Measurements from ENCODE around the gene PSMA6. TPM values are rescaled to one million over a fixed set of nuclear protein-coding genes. Genes with fewer than 3 reads are reported as not detected.
"Not testable (repeated sequence)": the region's sequence is repeated elsewhere in the genome, so short reads cannot be mapped to it uniquely, and the experiment has no call there.

The PSMA6 gene
- polyA plus RNA-seq, 2 of the 4 experiments (the other 2 are of a cell fraction), result 369 to 395 TPM

DNA sequence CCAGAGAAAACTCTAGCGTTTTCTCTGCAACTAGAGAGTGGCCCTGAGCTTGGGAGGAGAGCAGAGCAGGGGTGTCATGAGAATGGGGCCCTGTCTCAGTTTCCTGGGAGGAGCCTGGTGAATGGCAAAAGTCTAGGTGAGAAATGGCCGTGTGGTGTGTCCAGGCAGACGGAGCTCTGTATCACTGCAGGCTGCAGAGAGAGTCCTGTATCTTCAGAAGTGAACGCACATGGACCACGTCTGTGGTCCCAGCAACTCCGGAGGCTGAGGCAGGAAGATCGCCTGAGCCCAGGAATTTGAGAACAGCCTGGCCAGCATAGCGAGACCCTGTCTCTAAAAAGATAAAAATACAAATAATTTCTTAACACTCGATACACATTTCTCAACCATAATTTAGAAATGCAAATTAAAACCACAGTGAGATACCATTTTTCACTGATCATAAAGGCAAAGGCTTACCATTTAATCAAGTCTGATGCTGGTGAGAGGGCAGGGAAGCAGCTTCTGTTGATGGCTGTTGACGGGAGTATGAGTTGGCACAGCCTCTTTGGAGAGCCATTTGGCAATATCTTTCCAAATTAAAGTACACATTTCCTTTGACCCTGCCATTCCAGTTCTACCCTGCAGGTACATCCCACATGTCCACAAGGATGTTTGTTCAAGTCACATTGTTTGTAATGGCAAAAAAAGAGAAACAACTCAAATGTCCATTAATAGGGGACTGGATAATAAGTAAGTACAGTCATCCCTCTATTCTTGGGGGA lies 61.4 kb downstream of the PSMA6 start:
- POLR2A ChIA-PET, result no interaction called here
- Histone ChIP-seq H3K4me1 (peaks cover 43% of the 10 kb centered on the region), H3K9me3 (no peaks in the 10 kb centered on the region), H3K4me3 (no peak overlapping the region), H3K27ac (peak overlapping the region; percentile 49 to 60; a peak in 5 of 6 replicates), H3K4me2 (peak overlapping the region; percentile 25)
- FAIRE-seq (no peak), DNase-seq (ENCODE audit: low read depth in 1 of 2, low spot score in 1 of 2) (peak in 1 of 2 experiments; percentile 57), ATAC-seq (peak; percentile 30 to 54; a peak in 4 of 6 replicates)
- CTCF ChIA-PET, result no interaction called here
- TF ChIP-seq CEBPB (IDR thresholded peaks at IDR 0.05) (peak in 1 of 2 experiments; percentile 43; a peak in 1 of 4 replicates), KDM5A (IDR thresholded peaks at IDR 0.05) (no peak)
- WGBS (ENCODE audit: missing lambda C conversion rate), result 61% methylated on average over 10 of the region's 10 CpGs

DNA sequence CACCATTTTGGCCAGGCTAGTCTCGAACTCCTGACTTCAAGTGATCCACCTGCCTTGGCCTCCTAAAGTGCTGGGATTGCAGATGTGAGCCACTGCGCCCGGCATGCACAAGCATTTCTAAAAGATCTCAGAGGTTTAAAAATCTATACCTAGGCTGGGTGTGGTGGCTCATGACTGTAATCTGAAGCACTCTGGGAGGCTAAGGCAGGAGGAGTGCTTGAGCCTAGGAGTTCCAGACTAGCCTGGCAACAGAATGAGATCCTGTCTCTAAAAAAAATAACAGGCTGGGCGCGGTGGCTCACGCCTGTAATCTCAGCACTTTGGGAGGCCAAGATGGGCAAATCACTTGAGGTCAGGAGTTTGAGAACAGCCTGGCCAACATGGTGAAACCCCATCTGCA lies 63.1 kb downstream of the PSMA6 start:
- ATAC-seq; DNase-seq (ENCODE audit: low read depth in 1 of 2, low spot score in 1 of 2); POLR2A ChIA-PET; H3K9me3 ChIP-seq; FAIRE-seq; H3K4me3 ChIP-seq: not testable (repeated sequence)
- 85% methylated on average over 6 of the region's 6 CpGs for WGBS (ENCODE audit: missing lambda C conversion rate)
- Histone ChIP-seq H3K27ac (peak overlapping the region; percentile 73 to 74), H3K4me2 (peak overlapping the region; percentile 74; the same call in 1 of the 3 replicates), H3K4me1 (peaks cover 43% of the 10 kb centered on the region)
- CTCF ChIA-PET, result interaction anchor here (0.6 kb wide), 1 partner anchor 60 kb away, joined by 4 read pairs; no protein-coding TSS in a partner anchor

DNA sequence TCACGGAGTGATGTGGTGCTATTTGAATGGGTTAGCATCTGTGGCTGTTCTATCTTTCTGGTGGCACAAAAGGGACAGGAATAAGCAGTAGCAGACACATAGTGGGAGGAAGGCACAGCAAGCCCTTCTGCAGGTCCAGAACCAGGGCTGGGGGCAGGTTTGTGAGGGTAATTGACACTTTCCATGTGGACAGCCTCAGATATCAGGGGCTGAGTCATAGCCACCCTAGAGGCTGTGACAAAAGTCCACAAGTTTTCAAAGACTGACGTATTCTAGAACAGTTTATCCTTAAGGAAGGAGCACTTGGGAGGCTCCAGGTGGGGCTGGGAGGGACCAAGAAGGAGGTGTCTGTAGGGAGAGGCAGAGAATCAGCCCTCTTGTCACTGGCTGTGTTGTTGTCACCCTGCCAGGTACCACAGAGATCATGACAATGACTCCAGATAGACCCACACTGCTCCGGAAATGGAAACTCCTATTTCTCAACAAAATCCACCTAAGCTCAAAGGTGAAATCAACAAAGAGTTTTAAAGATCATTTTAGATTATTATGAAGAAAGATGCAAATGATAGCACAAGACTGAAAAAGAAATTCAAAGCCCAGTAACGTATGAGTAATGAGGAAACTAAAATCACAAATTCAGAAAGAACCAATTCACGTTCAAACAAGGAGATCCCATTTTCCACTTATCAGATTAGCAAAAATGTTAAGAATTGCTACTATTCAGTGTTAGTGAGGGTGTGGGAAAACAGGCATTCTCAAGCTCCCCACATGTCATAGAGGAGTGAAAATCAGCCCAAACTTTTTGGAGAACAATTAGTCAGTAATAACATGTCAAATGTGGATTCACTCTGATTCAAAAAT lies 64.0 kb downstream of the PSMA6 start:
- Histone ChIP-seq H3K27ac (peak overlapping the region; percentile 73 to 74), H3K4me1 (peaks cover 43% of the 10 kb centered on the region), H3K9me3 (no peaks in the 10 kb centered on the region), H3K4me3 (no peak overlapping the region), H3K4me2 (peak overlapping the region; percentile 74)
- WGBS (ENCODE audit: missing lambda C conversion rate), result 29% methylated on average over 5 of the region's 5 CpGs
- DNase-seq (ENCODE audit: low read depth in 1 of 2, low spot score in 1 of 2) (peak in 1 of 2 experiments; percentile 68), ATAC-seq (peak; percentile 61 to 72), FAIRE-seq (no peak)
- ChIA-PET CTCF (no interaction called here), POLR2A (interaction anchor here (1.0 to 1.2 kb wide), 3 partner anchors 19 to 64 kb away, joined by 3 to 4 read pairs (median 4); partner anchors contain the start of genes NFKBIA and PSMA6)
- TF ChIP-seq GATA3 (IDR thresholded peaks at IDR 0.05; ENCODE audit: borderline replicate concordance) (peak; percentile 33; the same call in 1 of the 2 replicates), ESRRA (IDR thresholded peaks at IDR 0.05; ENCODE audit: borderline replicate concordance, low read length) (no peak), FOSL2 (IDR thresholded peaks at IDR 0.05) (no peak), FOSL2 (CRISPR knock-in tag; IDR thresholded peaks at IDR 0.05) (0 out of 2 replicates have a peak, but pooled peaks have one; percentile 3), JUNB (IDR thresholded peaks at IDR 0.05) (0 out of 2 replicates have a peak, but pooled peaks have one; percentile 19)

DNA sequence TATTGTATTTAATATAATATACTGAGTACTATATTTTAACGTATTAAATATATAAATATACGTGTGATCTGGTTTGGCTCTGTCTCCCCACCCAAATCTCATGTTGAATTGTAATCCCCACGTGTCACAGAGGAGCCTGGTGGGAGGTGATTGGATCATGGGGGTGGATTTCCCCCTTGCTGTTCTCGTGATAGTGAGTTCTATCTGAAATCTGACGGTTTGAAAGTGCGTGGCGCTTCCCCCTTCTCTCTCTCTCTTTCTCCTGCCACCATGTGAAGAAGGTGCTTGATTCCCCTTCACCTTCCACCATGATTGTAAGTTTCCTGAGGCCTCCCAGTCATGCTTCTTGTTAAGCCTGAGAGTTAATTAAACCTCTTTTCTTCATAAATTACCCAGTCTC lies 67.5 kb downstream of the PSMA6 start:
- ATAC-seq; H3K4me3 ChIP-seq; H3K4me2 ChIP-seq; POLR2A ChIA-PET; DNase-seq (ENCODE audit: low read depth in 1 of 2, low spot score in 1 of 2); H3K27ac ChIP-seq; FAIRE-seq; H3K9me3 ChIP-seq; CTCF ChIA-PET: not testable (repeated sequence)
- 84% methylated on average over 7 of the region's 7 CpGs for WGBS (ENCODE audit: missing lambda C conversion rate)
- peaks cover 22% of the 10 kb centered on the region for H3K4me1 ChIP-seq

DNA sequence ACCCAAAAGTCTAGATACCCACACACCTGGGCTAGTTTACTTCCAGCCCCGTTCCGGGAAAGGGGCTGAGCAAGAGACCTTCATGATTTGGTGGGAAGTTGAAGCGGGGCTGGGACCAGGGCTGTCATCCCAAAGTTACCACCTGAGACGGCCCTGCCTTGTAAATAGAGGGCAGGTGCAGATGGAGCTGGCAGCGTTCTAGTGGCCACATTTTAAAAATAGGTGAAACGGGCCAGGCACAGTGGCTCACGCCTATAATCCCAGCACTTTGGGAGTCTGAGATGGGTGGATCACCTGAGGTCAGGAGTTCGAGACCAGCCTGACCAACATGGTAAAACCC lies 68.9 kb downstream of the PSMA6 start:
- H3K9me3 ChIP-seq, result no peaks in the 10 kb centered on the region
- CTCF ChIA-PET, result no interaction called here
- ATAC-seq (no peak), FAIRE-seq (no peak), DNase-seq (ENCODE audit: low read depth in 1 of 2, low spot score in 1 of 2) (no peak)
- 80% methylated on average over 8 of the region's 8 CpGs for WGBS (ENCODE audit: missing lambda C conversion rate)
- H3K4me3 ChIP-seq, result no peak overlapping the region
- POLR2A ChIA-PET, result no interaction called here
- peaks cover 25% of the 10 kb centered on the region for H3K4me1 ChIP-seq
- no peak overlapping the region for H3K4me2 ChIP-seq
- 0 out of 6 replicates have a peak overlapping the region, but pooled peaks of 1 of the 2 experiments have one; percentile 6 for H3K27ac ChIP-seq
- TF ChIP-seq FOSL2 (IDR thresholded peaks at IDR 0.05) (no peak), FOSL2 (CRISPR knock-in tag; IDR thresholded peaks at IDR 0.05) (no peak), HEYL (CRISPR knock-in tag; IDR thresholded peaks at IDR 0.05) (no peak), CHD2 (IDR thresholded peaks at IDR 0.05; ENCODE audit: low read length, partially characterized antibody) (no peak)

DNA sequence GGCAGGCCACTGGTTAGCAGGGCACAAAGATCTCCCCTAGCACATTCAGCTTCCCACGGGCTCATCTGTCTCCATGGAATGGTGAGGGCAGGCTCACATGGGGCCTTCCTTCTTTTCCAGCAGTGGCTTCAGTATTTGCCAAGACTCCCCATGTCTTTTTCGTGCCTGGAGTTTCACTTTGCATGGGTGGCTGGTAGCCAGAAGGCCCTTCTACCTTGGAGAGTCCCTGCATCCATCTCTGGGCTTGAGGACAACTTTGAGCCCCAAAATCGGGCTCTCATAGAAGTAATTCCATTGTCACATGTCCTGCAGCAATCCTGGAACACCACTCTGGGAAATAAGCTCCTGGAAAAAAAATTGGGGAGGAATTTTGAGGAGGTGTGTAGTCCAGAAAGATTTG lies 70.3 kb downstream of the PSMA6 start:
- WGBS (ENCODE audit: missing lambda C conversion rate), result 59% methylated on average over 3 of the region's 3 CpGs
- ChIA-PET POLR2A (no interaction called here), CTCF (interaction anchor here (1.2 to 1.5 kb wide), 2 partner anchors 25 to 43 kb away, joined by 3 to 4 read pairs; partner anchors contain the start of gene NFKBIA)
- no peak for TF ChIP-seq EP300 (IDR thresholded peaks at IDR 0.05)
- DNase-seq (ENCODE audit: low read depth in 1 of 2, low spot score in 1 of 2), result no peak
- ATAC-seq, result no peak
- Histone ChIP-seq H3K4me1 (peaks cover 26% of the 10 kb centered on the region), H3K4me2 (no peak overlapping the region), H3K9me3 (no peaks in the 10 kb centered on the region), H3K27ac (peak overlapping the region in 1 of 2 experiments; percentile 86; a peak in 3 of 6 replicates), H3K4me3 (no peak overlapping the region)
- FAIRE-seq, result no peak

Data from A549 (cell line).